Inflammatory macrophage treated with lipopolysaccharide for 1 hour (primary cell): ENCODE measurements around the gene CD47.
A peak's percentile ranks its signal among the peaks of the same experiment; 100 is the strongest.

ENCODE experiments used
- DNase-seq, 2 donors: peaks; one replicate each; pipeline ENCODE4 v3.0.0-alpha.2; 2020 to 2022

Gene CD47

GRCh38 chr3:108090701-108091497 lies at the start of gene CD47:
Gene CD47, minus strand, starts transcription at chr3:108091031. Its CDS starts 123 bp downstream, at chr3:108090908.
- DNase-seq = peak; percentile 76 to 92

- no peak for DNase-seq
These were observed 46.6 kb upstream of the CD47 start for GRCh38 chr3:108137460-108137814.

GRCh38 chr3:108136561-108137459 lies 46.0 kb upstream of the CD47 start:
- DNase-seq = no peak

GRCh38 chr3:108134555-108134880 lies 43.7 kb upstream of the CD47 start:
- DNase-seq = no peak

- no peak for DNase-seq
These were observed 43.2 kb upstream of the CD47 start for GRCh38 chr3:108133858-108134554.

GRCh38 chr3:108133048-108133369 lies 42.2 kb upstream of the CD47 start:
- peak in 1 of 2 donors; percentile 39 for DNase-seq

GRCh38 chr3:108131475-108132134 lies 40.8 kb upstream of the CD47 start:
- DNase-seq = peak; percentile 65 to 74

GRCh38 chr3:108130701-108131474 lies 40.1 kb upstream of the CD47 start:
- peak; percentile 86 to 93 for DNase-seq

GRCh38 chr3:108130236-108130635 lies 39.4 kb upstream of the CD47 start:
- DNase-seq = peak in 1 of 2 donors; percentile 38

- DNase-seq = no peak
These were observed 36.6 kb upstream of the CD47 start for GRCh38 chr3:108127301-108127988.

- no peak for DNase-seq
These were observed 35.5 kb upstream of the CD47 start for GRCh38 chr3:108126348-108126747.

GRCh38 chr3:108125550-108126071 lies 34.8 kb upstream of the CD47 start:
- no peak for DNase-seq

- no peak for DNase-seq
These were observed 34.3 kb upstream of the CD47 start for GRCh38 chr3:108125153-108125543.

- peak; percentile 85 to 93 for DNase-seq
These were observed 33.7 kb upstream of the CD47 start for GRCh38 chr3:108124337-108125152.

- DNase-seq = no peak
These were observed 32.5 kb upstream of the CD47 start for GRCh38 chr3:108123326-108123725.

GRCh38 chr3:108122276-108122675 lies 31.4 kb upstream of the CD47 start:
- peak in 1 of 2 donors; percentile 65 for DNase-seq

GRCh38 chr3:108119398-108120104 lies 28.7 kb upstream of the CD47 start:
- DNase-seq = no peak

- DNase-seq = peak in 1 of 2 donors; percentile 67
These were observed 27.4 kb upstream of the CD47 start for GRCh38 chr3:108118038-108118768.

GRCh38 chr3:108117241-108117775 lies 26.5 kb upstream of the CD47 start:
- no peak for DNase-seq
